ENCODE results near the gene CSTA. TPM values are rescaled to one million over a fixed set of nuclear protein-coding genes. Genes with fewer than 3 reads are reported as not detected.
A peak's percentile ranks its signal among the peaks of the same experiment; 100 is the strongest.

Gene CSTA
- total RNA-seq, 2 donors from 2014 or later = 1.3 TPM; not detected in 1

DNA sequence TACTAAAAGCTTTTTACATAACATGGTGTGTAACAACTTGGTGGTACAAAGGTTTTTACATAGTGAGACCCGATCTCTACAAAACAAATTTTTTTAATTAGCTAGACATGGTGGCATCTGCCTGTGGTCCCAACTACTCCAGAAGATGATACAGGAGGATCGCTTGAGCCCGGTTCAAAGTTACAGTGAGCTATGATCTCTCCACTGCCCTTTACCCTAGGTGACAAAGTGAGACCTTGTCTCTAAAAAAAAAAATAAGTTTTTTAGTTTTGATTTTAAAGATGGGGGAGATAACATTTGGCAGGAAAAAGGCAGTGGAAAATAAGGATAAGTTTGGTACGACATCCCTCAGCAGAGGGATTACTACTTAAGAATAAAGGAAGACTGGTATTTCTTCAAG lies 64.8 kb downstream of the CSTA start:
- H3K27ac ChIP-seq = peak overlapping the region in 3 of 4 donors; percentile 53 to 76 (median 64)
- no peaks in the 10 kb centered on the region for H3K36me3 ChIP-seq (replicated peaks in 1 of 2; ENCODE audit: insufficient read depth in 1 of 2, low read depth in 2 of 2)
- WGBS, 2 donors = 52 to 64% methylated on average over 4 of the region's 4 CpGs
- no peaks in the 10 kb centered on the region for H3K27me3 ChIP-seq
- peaks cover 82% of the 10 kb centered on the region for H3K4me1 ChIP-seq
- intact Hi-C loops (cut with DNase I) = no loop called here
- TF ChIP-seq, protein P1, sequence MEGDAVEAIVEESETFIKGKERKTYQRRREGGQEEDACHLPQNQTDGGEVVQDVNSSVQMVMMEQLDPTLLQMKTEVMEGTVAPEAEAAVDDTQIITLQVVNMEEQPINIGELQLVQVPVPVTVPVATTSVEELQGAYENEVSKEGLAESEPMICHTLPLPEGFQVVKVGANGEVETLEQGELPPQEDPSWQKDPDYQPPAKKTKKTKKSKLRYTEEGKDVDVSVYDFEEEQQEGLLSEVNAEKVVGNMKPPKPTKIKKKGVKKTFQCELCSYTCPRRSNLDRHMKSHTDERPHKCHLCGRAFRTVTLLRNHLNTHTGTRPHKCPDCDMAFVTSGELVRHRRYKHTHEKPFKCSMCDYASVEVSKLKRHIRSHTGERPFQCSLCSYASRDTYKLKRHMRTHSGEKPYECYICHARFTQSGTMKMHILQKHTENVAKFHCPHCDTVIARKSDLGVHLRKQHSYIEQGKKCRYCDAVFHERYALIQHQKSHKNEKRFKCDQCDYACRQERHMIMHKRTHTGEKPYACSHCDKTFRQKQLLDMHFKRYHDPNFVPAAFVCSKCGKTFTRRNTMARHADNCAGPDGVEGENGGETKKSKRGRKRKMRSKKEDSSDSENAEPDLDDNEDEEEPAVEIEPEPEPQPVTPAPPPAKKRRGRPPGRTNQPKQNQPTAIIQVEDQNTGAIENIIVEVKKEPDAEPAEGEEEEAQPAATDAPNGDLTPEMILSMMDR (IDR thresholded peaks at IDR 0.05) = no peak
- TF ChIP-seq POLR2A (IDR thresholded peaks at IDR 0.05) = no peak
- DNase-seq (no peak), ATAC-seq (no peak)
- H3K4me3 ChIP-seq = no peak overlapping the region
- H3K9me3 ChIP-seq = no peaks in the 10 kb centered on the region

DNA sequence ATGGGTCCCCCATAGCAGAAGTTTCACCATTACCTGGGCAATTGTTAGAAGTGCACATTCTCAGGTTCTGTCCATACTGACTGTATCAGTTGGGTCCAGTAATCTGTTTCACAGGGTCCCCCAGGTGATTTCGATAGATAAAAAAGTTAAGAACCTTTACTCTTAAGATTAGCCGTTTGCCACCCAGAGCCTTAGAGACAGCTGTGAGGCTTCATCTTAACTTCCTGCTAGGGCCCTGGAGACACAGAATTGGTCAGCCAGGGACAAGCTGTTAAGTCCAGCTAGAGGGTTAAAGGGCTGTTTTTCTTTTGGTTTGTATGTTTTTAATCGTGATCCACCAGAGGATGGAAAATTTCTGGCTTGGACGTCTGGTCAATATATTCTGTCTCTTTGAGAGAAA lies 65.6 kb downstream of the CSTA start:
- DNase-seq (no peak), ATAC-seq (no peak)
- WGBS, 2 donors = 34 to 37% methylated on average over 4 of the region's 4 CpGs
- Histone ChIP-seq H3K9me3 (no peaks in the 10 kb centered on the region), H3K27me3 (no peaks in the 10 kb centered on the region), H3K4me1 (peaks cover 87% of the 10 kb centered on the region), H3K4me3 (no peak overlapping the region), H3K27ac (peak overlapping the region; percentile 53 to 76 (median 66)), H3K36me3 (replicated peaks in 1 of 2; ENCODE audit: insufficient read depth in 1 of 2, low read depth in 2 of 2) (no peaks in the 10 kb centered on the region)
- TF ChIP-seq POLR2A (IDR thresholded peaks at IDR 0.05) = no peak
- intact Hi-C loops (cut with DNase I) = no loop called here

Other genes with a start within 250 kb of the CSTA start
- 10 to 100 TPM in 1 of 2 donors, 1 to 10 TPM in 1; 8.9 to 11.9 TPM for gene CASR, start 141.6 kb upstream of the CSTA start, total RNA-seq
- 10 to 100 TPM; 17.6 to 36.6 TPM for gene MIX23, start 58.0 kb downstream of the CSTA start, total RNA-seq
- 10 to 100 TPM in 1 of 2 donors, 1 to 10 TPM in 1; 8.6 to 24.1 TPM for gene FAM162A, start 58.9 kb downstream of the CSTA start, total RNA-seq
- gene WDR5B, start 90.8 kb downstream of the CSTA start, total RNA-seq = 1 to 10 TPM; 5.6 to 6.2 TPM
- 10 to 100 TPM; 20.2 to 28.7 TPM for gene KPNA1, start 189.7 kb downstream of the CSTA start, total RNA-seq
- gene PARP9, start 239.1 kb downstream of the CSTA start, total RNA-seq = 10 to 100 TPM; 13.2 to 17.1 TPM
- 10 to 100 TPM; 13.5 to 17.6 TPM for gene DTX3L, start 239.1 kb downstream of the CSTA start, total RNA-seq

Data from body of pancreas (tissue), 4 donors.